SK-N-SH treated with all-trans-retinoic acid at 6 μM for 48 hours (cell line): ENCODE measurements around the gene SNX32.

ENCODE experiments used
- ATAC-seq: fragments of 200-7000 bp; cut with Tn5 transposase; 3 replicates; pipeline ENCODE4 v1.9.1; 2020; ENCODE audit warnings: mild to moderate bottlenecking, moderate library complexity
- ARNTL ChIP-seq: fragments of 450-650 bp; formaldehyde crosslinking; IDR thresholded peaks from 2 replicates; pipeline ENCODE4 v1.5.0; 2020; ENCODE audit warnings: low read depth, mild to moderate bottlenecking, moderate library complexity, borderline replicate concordance
- BACH2 ChIP-seq: fragments of 250-450 bp; sonication (Bioruptor Pico); IDR thresholded peaks from 2 replicates; pipeline ENCODE4 v1.9.0; 2021; ENCODE audit warnings: mild to moderate bottlenecking, borderline replicate concordance
- CREB5 ChIP-seq: fragments of 250-450 bp; sonication (Bioruptor Pico); IDR thresholded peaks from 2 replicates; pipeline ENCODE4 v1.5.1; 2020; ENCODE audit warnings: low read depth, mild to moderate bottlenecking, moderate library complexity
- CSDC2 ChIP-seq: fragments of 250-450 bp; sonication (Bioruptor Pico); IDR thresholded peaks from 2 replicates; pipeline ENCODE4 v1.5.0; 2020; ENCODE audit warnings: mild to moderate bottlenecking, moderate library complexity
- ESRRG ChIP-seq: fragments of 250-450 bp; sonication (Bioruptor Pico); IDR thresholded peaks from 2 replicates; pipeline ENCODE4 v1.6.1; 2021; ENCODE audit warnings: mild to moderate bottlenecking
- GLIS3 ChIP-seq: fragments of 250-450 bp; sonication (Bioruptor Pico); IDR thresholded peaks from 2 replicates; pipeline ENCODE4 v1.5.0; 2020; ENCODE audit warnings: mild to moderate bottlenecking, moderate library complexity
- OSR1 ChIP-seq: fragments of 250-450 bp; sonication (Bioruptor Pico); IDR thresholded peaks from 2 replicates; pipeline ENCODE4 v1.8.0; 2022; ENCODE audit warnings: moderate library complexity, mild to moderate bottlenecking, inconsistent platforms
- PATZ1 ChIP-seq: fragments of 250-450 bp; sonication (Bioruptor Pico); IDR thresholded peaks from 2 replicates; pipeline ENCODE4 v1.8.0; 2020; ENCODE audit warnings: mild to moderate bottlenecking, moderate library complexity, borderline replicate concordance
- PPARA ChIP-seq: fragments of 250-450 bp; sonication (Bioruptor Pico); IDR thresholded peaks from 2 replicates; pipeline ENCODE4 v1.5.0; 2020; ENCODE audit warnings: mild to moderate bottlenecking, borderline replicate concordance
- RARB ChIP-seq: fragments of 250-450 bp; sonication (Bioruptor Pico); IDR thresholded peaks from 2 replicates; pipeline ENCODE4 v1.8.0; 2021; ENCODE audit warnings: mild to moderate bottlenecking, moderate library complexity
- SNAI2 ChIP-seq: fragments of 250-450 bp; sonication (Bioruptor Pico); IDR thresholded peaks from 2 replicates; pipeline ENCODE4 v1.5.0; 2020; ENCODE audit warnings: mild to moderate bottlenecking, moderate library complexity
- TCF4 ChIP-seq: fragments of 250-450 bp; sonication (Bioruptor Pico); IDR thresholded peaks from 2 replicates; pipeline ENCODE4 v1.8.0; 2021; ENCODE audit warnings: mild to moderate bottlenecking, moderate library complexity, borderline replicate concordance
- TOX ChIP-seq: fragments of 250-450 bp; sonication (Bioruptor Pico); IDR thresholded peaks from 2 replicates; pipeline ENCODE4 v1.8.0; 2021; ENCODE audit warnings: mild to moderate bottlenecking, moderate library complexity, borderline replicate concordance
- TSHZ2 ChIP-seq: fragments of 250-450 bp; sonication (Bioruptor Pico); IDR thresholded peaks from 2 replicates; pipeline ENCODE4 v1.5.0; 2020; ENCODE audit warnings: mild to moderate bottlenecking, moderate library complexity
- ZC3H10 ChIP-seq: fragments of 250-450 bp; sonication (Bioruptor Pico); IDR thresholded peaks from 2 replicates; pipeline ENCODE4 v1.5.1; 2021; ENCODE audit warnings: mild to moderate bottlenecking, moderate library complexity
- ZNF70 ChIP-seq: fragments of 450-650 bp; formaldehyde crosslinking; IDR thresholded peaks from 2 replicates; pipeline ENCODE4 v1.5.0; 2020; ENCODE audit warnings: mild to moderate bottlenecking, moderate library complexity
- ZNF8 ChIP-seq: fragments of 450-650 bp; formaldehyde crosslinking; IDR thresholded peaks from 2 replicates; pipeline ENCODE4 v1.5.0; 2020; ENCODE audit warnings: mild to moderate bottlenecking, moderate library complexity
- TF ChIP-seq, protein P1 (sequence below): fragments of 250-450 bp; sonication (Bioruptor Pico); IDR thresholded peaks from 2 replicates; pipeline ENCODE4 v1.5.1; 2021; ENCODE audit warnings: mild to moderate bottlenecking, moderate library complexity
- TF ChIP-seq, protein P2 (sequence below): fragments of 250-450 bp; sonication (Bioruptor Pico); IDR thresholded peaks from 2 replicates; pipeline ENCODE4 v1.8.0; 2021; ENCODE audit warnings: low read depth, mild to moderate bottlenecking, moderate library complexity, borderline replicate concordance

SNX32 gene

GRCh38 chr11:65866509-65867283, 32.9 kb downstream of the SNX32 start (continued):
- no peak for TF ChIP-seq BACH2 (CRISPR knock-in tag)
- no peak for TF ChIP-seq CREB5
- no peak for TF ChIP-seq ARNTL (CRISPR knock-in tag)
- TF ChIP-seq ESRRG (CRISPR knock-in tag): no peak
- no peak for TF ChIP-seq PPARA (CRISPR knock-in tag)

- ATAC-seq: no peak
These were observed 33.7 kb downstream of the SNX32 start for GRCh38 chr11:65867284-65868071.

More at GRCh38 chr11:65867284-65868071, 33.7 kb downstream of the SNX32 start:
- no peak for TF ChIP-seq PATZ1 (CRISPR knock-in tag)
- no peak for TF ChIP-seq PPARA (CRISPR knock-in tag)
- TF ChIP-seq ZNF70 (CRISPR knock-in tag): no peak
- no peak for TF ChIP-seq ZNF8 (CRISPR knock-in tag)
- no peak for TF ChIP-seq ARNTL (CRISPR knock-in tag)
- TF ChIP-seq OSR1 (CRISPR knock-in tag): no peak
- TF ChIP-seq TCF4: no peak
- no peak for TF ChIP-seq SNAI2 (CRISPR knock-in tag)
- no peak for TF ChIP-seq ESRRG (CRISPR knock-in tag)
- no peak for TF ChIP-seq ZC3H10 (CRISPR knock-in tag)
- TF ChIP-seq GLIS3 (CRISPR knock-in tag): no peak
- no peak for TF ChIP-seq CSDC2 (CRISPR knock-in tag)
- TF ChIP-seq, protein P1, sequence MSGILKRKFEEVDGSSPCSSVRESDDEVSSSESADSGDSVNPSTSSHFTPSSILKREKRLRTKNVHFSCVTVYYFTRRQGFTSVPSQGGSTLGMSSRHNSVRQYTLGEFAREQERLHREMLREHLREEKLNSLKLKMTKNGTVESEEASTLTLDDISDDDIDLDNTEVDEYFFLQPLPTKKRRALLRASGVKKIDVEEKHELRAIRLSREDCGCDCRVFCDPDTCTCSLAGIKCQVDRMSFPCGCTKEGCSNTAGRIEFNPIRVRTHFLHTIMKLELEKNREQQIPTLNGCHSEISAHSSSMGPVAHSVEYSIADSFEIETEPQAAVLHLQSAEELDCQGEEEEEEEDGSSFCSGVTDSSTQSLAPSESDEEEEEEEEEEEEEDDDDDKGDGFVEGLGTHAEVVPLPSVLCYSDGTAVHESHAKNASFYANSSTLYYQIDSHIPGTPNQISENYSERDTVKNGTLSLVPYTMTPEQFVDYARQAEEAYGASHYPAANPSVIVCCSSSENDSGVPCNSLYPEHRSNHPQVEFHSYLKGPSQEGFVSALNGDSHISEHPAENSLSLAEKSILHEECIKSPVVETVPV (CRISPR knock-in tag): no peak
- TF ChIP-seq, protein P2, sequence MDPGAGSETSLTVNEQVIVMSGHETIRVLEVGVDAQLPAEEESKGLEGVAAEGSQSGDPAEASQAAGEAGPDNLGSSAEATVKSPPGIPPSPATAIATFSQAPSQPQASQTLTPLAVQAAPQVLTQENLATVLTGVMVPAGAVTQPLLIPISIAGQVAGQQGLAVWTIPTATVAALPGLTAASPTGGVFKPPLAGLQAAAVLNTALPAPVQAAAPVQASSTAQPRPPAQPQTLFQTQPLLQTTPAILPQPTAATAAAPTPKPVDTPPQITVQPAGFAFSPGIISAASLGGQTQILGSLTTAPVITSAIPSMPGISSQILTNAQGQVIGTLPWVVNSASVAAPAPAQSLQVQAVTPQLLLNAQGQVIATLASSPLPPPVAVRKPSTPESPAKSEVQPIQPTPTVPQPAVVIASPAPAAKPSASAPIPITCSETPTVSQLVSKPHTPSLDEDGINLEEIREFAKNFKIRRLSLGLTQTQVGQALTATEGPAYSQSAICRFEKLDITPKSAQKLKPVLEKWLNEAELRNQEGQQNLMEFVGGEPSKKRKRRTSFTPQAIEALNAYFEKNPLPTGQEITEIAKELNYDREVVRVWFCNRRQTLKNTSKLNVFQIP (CRISPR knock-in tag): no peak
- no peak for TF ChIP-seq BACH2 (CRISPR knock-in tag)
- no peak for TF ChIP-seq TSHZ2 (CRISPR knock-in tag)
- TF ChIP-seq RARB (CRISPR knock-in tag): no peak
- TF ChIP-seq TOX (CRISPR knock-in tag): no peak
- no peak for TF ChIP-seq CREB5
